HK-2 (cell line): Measurements from ENCODE around the gene WDCP.

Experiments used
- DNase-seq: peaks from one replicate; pipeline ENCODE4 v3.0.0-alpha.2; 2018; ENCODE audit not compliant: unreplicated experiment

The WDCP gene

DNA sequence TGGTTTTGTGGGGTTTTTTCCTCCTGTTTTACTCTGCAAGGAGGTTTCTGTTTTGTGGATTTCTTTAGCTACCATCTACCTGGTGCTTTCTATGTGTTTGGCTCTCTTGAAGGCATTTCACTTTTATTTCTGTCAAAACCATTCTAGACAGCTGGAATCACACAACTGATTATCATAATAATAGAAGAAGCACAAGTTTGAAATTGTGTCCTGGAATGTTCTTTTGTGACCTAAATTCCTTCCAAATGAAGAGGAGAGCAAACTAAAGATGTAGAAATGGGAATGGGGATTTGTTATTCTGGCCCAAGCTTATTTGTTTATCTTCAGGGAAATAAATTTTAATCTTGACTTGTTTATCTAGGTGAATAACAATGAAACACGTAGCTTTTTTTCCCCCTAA, 54.3 kb downstream of the WDCP start:
- no peak for DNase-seq

GRCh38 chr2:23988371-23988770, 58.8 kb downstream of the WDCP start:
- no peak for DNase-seq
